Measurements from ENCODE around the gene PLCXD3. TPM values are rescaled to one million over a fixed set of nuclear protein-coding genes. Genes with fewer than 3 reads are reported as not detected.
"Not testable (repeated sequence)": the region's sequence is repeated elsewhere in the genome, so short reads cannot be mapped to it uniquely, and the experiment has no call there.

The PLCXD3 gene
- total RNA-seq, 1 donor from 2014 or later: 4.5 TPM

DNA sequence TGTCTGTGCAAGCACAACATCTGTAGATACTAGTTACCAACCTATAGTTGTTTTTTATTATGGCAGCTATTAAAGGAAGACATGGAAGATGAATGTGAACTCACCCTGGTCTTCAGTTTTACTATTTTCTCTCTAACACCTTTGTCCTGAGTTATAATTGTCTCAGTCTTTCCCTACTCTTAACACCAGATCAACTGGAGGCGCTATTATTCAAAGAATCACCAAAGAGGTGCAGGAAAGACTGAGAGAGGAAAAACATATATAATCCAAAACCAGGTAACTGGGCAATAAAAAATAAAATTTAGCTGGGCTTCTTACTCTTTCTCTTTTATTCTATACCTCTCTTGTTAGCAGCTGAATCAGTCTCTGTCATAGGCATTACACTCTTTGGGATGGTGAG is 162.8 kb downstream of the PLCXD3 start:
- no peak for DNase-seq (ENCODE audit: low spot score)

DNA sequence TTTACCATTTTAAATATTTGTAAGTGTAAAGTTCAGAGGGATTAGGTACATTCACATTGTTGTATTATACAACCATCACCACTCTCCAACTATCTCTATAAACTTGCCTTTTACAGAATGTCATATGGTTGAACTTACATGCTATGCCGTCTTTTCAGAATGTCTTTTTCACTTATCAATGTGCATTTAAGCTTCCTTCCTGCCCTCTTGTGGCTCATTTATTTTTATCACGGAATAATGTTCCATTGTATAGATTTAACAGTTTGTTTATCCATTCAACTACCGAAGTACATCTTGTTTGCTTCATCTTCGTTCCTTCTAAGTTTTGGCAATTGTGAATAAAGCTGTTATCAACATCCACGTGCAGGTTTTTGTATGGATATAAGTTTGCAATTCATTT is 163.8 kb downstream of the PLCXD3 start:
- no peak for DNase-seq (ENCODE audit: low spot score)

DNA sequence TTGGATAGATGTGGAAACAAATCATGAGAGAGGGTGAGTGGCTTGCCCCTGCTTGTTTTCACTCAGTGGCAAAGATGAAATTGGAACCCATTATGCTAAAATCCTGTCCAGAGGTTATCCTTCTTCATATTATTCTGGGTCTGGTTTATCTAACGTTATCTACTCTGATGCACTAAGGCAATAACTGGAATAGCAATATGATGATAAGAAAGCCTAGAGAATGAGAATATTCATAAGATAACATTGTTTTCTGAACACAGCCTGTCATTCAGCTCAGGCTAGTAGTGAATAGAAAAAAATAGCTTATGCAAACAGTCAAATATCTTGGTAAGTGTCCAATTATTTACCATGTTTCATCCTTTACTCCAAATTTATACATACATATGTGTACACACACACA is 165.1 kb downstream of the PLCXD3 start:
- no peak for DNase-seq (ENCODE audit: low spot score)

DNA sequence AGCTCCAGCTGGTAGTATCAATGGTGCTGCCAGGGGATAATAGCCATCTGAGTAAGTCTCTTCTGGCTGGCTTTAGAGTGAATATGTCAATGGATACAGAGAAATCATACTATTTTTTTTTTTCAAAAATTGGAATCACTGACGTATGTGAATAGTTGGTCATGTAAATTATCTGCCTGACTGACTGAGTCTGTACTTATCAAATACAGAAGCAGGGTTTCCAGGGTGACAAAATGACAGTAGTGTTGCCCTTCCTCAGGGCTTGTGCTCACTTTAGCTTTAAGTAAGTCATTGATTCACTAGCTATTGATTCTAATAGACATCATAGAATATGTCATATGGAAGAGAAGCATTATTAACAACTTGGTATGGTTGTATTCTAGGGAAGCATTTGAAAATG is 171.1 kb downstream of the PLCXD3 start:
- no peak for DNase-seq (ENCODE audit: low spot score)

DNA sequence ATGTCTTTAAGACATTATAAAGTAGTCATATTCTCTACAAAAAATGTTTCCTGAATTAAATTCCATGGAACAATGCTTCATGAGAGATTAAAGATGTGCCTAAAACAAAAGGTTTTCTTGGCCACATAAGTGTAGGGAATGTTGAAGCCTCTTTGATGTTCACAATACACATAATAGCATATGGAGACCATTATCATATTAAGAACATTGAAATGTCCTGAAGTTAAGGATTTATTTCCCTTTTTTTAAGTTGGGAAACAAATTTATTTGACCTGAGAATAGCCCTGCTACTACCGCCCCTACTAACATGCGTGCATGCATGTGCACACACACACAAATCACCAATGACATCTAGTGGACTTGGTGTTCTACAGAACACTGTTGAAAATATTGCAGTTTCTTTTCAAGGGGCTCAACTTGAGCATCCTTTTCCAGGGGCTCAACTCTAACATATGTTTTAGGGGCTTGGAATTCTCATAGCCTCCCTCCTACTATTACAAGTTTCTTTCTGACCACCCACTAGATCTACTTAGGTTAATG is 172.2 kb downstream of the PLCXD3 start:
- no peak for DNase-seq (ENCODE audit: low spot score)

DNA sequence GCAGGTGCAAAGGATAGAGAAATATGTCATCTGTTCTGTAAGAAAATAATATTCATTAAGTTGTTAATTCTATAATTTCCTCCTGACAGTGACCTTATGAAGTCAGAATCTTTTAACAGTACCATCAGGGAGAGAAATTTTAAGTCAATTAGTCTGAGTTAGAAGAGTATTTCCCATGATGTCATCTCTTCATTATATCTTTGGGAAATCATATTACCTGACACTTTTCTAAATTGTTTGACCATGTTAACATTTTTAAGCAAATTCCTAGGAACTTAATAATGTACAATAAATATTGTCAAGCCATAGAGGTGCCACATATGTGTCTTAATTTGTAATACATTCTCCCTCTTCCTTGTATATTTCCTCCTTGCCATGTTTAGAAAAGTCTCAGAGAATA is 172.7 kb downstream of the PLCXD3 start:
- DNase-seq (ENCODE audit: low spot score): no peak

DNA sequence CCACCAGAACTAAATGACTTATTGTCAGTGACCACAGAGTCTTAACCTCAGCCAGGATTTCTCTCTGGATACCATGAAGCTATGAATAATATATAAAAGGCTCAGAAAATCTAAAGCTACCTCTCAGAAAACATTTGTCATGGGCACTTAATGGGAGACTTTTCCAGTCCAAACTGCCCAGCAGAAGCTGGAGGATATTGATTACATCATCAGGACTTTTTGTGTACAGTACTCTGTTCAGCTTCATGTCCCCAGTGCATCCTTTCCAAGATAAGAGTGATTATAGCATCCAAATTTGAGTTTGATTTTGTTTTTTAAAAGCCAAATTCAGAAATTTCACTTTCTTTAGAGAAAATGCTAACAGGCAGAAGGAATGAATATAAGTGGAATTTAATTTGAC is 173.2 kb downstream of the PLCXD3 start:
- no peak for DNase-seq (ENCODE audit: low spot score)

DNA sequence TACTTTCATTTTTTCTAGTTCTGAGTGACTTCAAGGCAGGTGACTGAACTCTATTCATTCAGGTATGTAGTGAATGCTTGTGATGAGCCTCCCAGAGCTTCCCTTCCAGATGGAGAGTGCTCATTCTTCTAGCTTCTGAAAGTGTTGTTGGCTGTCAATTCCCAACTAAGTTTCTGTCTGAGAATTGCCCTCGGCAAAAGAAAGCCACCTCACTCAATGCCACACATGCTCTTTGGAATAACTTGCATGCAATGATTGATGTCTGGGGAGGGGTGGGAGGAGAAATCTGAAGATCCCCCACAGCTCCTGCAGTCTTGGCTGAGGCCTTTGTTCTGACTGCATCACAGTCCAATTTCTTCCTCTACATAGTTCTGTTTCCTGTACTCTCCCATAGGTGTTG is 173.9 kb downstream of the PLCXD3 start:
- DNase-seq (ENCODE audit: low spot score): no peak

DNA sequence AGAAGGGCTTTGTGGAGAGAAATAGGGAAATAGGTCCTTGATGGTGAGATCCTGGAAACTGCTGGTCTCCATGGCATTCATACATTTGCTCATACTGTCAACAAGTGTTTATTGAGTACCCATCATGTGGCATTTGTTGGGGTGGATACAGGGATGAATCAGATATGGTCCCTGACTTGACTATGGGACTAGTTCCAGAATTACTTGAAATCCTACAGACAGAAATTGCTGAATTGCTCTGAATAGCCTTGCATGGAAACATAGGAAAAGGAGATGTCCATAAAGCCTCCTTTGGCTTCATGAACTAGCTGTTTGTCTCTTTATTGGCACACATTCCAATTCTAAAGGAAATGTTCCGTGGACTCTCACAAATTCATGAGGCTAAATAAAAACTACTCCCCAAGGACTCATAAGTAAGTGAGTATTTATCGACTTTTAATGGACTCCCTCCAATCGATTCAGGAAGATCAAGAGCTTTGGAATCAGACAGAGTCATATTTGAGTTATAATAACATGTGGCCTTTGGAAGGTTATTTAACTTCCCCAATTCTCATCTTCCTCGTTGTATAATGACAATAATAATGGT is 174.7 kb downstream of the PLCXD3 start:
- DNase-seq (ENCODE audit: low spot score): no peak

DNA sequence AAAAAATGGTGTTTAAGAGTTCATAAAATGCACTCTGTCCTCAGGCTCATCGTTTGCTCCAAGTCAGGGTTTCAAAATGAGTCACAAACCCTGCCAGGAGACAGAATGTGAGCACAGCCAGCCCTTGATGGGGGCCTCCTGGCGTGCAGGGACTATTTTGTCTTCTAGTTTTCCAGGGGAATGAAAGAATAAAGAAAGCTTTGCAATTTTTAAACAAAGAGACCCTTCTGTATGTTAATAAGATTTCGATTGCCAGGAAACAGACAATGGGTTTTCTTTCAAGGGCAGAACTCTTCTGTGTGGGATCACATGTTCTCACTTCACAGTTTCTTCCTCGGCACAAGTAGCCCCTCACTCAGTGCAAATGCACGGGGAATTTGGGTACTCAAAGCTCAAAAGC is 175.6 kb downstream of the PLCXD3 start:
- DNase-seq (ENCODE audit: low spot score): no peak

DNA sequence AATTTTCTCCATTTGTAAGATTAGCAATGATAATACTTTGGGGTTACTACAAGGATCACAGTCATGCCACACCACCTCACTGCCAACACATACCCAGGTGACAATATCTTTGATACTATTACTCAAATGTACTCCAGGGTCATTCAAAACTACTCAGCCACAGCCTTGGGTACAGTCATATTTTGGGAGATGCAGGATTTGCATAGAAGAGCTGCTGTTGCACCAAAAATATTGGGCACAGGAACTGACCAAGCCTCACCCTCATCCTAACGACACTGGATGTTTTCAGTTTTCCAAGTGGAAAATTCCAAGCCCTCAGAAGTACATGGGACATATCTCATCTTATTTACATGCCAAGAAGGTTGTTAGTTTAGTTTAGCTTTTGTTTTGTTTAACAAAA is 176.2 kb downstream of the PLCXD3 start:
- DNase-seq (ENCODE audit: low spot score): no peak

DNA sequence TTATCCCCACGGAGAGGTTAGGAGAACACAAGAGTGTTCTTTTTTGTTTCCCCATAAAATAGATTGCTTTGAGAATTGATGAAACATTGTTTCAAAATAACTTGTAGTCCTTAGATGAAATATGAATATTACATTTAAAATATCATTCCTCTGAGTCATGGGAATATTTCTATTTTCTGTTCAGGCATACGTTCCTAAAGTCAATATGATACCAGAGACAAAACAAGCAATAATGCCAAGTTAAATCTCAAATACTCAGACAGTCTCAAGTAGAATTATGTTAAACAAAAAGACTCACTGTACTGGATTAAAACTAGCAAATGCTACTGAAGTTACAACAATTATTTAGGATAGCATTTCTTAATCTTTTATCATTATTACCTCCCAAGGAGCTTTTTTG is 185.3 kb downstream of the PLCXD3 start:
- no peak for DNase-seq (ENCODE audit: low spot score)

DNA sequence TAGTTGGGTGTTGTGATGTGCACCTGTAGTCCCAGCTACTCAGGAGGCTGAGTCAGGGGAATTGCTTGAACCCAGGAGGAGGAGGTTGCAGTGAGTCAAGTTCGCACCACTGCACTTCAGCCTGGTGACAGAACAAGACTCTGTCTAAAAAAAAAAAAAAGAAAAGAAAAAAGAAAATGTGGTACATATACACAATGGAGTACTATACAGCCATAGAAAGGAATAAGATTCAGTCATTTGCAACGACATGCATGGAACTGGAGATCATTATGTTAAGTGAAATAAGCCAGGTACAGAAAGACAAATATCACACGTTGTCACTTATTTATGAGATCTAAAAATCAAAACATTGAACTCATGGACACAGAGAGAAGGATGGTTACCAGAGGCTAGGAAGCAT is 187.6 kb downstream of the PLCXD3 start:
- not testable (repeated sequence) for DNase-seq (ENCODE audit: low spot score)

DNA sequence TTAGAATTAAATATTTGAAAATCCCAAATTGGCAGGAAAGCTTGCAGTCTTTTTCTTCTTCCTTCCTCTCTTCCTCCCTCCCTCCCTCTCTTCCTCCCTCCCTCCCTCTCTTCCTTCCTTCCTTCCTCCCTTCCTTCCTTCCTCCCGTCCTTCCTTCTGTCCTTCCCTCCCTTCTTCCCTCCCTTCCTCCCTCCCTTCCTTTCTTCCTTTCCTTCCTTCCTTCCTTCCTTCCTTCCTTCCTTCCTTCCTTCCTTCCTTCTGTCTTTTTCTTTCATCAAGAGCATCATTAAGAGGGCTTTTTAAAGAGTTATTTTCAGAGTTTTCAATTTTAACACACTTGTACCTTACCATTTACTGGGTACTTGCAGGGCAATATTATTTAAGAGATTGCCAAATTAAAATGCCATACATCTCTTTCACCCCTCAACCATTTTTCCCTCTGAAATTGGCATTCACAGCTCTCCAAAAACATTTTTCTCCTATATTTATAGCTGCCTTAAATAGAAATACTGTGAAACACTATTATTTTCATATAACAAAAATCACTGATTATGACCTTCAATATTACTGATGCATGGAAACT is 197.8 kb downstream of the PLCXD3 start:
- no peak for DNase-seq (ENCODE audit: low spot score)

DNA sequence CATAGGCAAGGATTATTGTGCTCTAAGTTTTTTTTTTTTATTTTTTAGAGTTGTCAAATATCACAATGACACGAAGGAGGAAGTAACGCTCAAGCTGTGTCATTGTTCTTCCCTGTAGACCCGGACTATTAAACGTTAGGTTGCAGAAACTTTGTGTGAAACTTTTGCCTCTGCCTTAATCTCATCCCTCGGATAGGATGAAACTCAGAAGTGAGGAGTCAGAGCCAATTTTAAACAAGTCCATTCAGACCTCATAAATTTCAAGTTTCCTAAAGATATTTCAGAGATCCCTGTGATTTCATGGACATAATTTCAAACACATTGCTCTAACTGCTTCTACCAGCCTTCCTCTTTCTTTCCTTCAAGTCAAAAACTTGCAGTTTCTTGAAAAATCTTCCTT is 198.3 kb downstream of the PLCXD3 start:
- no peak for DNase-seq (ENCODE audit: low spot score)

DNA sequence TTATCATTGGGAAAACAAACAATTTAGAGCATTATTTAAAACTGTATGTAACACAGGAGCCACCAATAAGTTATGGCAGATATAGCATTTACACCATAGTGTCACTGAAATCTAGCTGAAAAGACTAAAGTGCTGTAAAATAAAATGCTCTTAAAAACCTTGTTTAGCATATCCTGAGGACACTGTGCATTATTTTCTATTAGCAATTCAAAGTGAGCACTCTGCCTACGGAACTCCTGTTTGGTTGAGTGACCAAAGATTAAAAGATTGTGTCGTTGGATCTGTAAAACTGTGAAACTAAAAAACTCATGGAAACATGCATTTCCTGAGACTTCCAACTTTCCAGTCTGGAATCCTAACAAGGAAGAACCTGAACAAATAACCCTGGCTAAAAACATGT is 201.1 kb downstream of the PLCXD3 start:
- DNase-seq (ENCODE audit: low spot score): no peak

DNA sequence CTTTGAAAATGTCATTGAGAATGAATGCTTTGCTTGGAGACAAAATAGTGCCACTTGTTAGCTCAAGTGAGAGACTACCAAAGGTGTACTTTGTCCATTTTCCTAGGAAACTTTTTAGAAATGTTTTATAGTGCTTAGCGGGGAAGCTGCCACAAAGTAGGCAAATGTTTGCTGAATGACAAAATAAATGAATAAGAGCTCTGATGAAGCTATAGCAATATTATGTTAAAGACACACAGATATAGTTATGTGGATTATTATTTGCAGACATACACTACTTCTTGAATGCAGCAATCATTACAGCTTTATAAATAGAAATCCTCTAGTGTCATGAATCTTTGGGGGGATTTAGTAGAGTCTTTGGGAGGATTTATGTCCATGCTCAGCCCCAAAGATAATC is 204.4 kb downstream of the PLCXD3 start:
- DNase-seq (ENCODE audit: low spot score): no peak

DNA sequence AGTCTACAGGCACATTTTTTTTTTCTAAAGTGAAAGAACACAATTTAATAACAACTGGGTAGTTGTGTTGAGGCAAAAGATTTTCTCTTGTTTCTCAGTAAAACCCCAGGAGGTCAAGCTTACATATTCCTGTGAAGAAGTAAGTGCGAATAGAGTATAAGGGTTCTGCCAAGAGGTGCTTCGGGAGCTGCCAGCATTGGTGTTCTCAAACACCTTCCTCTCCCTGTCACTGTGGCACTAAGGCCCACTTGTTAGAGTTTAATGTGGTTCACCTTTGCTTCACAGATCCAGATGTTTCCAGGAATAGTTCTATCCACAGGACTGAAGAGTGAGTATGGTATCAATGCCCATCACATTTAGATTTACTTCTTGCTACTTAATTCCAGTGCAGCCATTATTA is 205.3 kb downstream of the PLCXD3 start:
- DNase-seq (ENCODE audit: low spot score): no peak

DNA sequence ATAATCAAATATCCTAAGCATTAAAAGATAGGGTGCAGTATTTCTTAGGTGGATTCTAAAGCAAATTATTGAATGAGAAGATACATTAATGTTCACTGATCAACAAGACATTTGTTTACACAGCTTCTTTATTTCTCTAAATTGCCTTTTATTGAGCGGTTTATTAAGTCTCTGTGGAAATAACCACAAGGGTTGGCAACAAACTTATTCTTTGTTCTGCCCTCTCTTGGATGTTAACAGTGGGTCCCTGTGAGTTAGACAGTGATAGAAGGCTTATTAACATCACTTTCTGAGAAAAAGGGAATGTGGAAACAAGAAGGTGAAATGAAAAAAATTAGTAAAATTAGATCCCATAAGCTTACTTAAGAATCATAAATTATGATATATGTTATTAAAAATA is 214.3 kb downstream of the PLCXD3 start:
- DNase-seq (ENCODE audit: low spot score): no peak

DNA sequence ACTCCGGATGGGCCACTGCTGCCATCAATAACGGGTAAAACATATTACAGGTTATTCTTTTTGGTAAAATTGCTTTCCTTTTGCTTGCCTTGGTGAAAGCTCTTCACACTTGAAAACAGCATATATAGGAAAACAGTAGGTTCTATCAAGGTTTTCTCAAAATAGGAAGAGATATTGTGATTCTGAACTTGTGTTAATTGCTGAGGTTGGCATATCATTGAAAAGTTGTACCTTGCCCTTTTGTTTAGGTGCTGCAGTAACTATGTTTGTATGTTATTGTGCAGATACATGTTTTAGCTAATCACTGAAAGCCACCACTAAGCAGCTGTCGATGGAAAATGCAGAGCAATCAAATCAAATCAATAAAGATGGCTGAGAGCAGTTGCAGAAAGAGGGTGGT is 219.1 kb downstream of the PLCXD3 start:
- DNase-seq (ENCODE audit: low spot score): no peak

DNA sequence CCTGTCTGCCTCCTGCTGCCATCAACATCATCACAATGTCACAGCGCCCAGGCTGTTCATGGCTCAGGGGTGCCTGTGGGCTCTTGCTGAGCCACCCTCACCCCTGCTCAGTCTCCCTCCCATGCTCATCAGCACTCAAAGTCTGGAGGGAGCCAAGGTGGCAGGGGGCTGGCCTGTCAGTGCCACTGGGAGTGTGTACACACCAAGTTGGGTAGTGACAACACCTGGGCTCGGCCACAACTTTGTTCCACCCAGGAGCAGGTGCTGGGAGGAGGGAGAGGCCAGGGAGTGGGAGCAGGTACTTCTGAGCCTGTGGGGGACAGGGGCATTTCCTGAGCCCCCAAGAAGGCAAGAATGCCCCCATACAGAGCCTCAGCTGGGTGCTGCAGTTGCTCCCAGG is 219.6 kb downstream of the PLCXD3 start:
- no peak for DNase-seq (ENCODE audit: low spot score)

DNA sequence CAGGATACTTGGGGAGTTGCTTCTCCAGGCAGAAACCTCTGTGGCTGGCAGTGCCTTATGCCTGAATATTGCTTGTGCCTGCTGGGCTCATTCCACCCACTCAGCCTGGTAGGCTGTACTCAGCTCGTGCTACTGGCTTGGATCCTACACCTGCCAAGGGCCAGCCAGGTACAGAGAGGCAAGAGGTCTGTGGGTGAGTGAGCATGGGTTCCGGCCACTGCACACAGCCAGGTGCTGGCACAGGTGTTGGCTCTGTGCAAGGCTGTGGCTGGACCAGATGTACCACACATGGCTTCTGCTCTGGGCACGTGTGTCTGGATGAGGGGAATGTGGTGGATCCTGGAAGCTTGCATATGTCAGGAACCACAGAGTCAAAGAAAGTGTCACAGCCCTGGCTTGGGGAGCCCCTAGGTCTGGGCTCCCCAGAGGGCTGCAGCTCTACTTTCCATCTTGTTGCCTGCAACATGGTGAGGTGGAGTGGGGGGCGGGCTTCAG is 220.4 kb downstream of the PLCXD3 start:
- DNase-seq (ENCODE audit: low spot score): no peak

DNA sequence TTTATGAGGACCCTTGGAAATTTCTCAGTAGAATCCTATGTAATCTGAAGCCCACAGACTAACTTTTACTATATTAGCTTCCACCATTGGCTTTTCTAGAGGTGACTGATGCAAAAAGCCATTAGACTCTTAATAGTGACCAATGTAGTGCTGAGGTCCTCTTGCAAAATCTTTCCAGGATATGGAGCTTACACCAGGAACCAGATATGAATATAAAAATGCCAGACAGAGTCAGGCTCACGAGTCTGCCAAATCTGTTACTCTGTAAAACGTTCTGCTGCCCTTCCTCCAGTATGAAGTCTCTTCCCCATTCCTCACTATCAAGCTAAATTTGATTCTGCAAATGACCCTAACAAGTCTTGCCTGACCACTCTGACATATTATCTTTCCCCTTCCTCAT is 223.7 kb downstream of the PLCXD3 start:
- DNase-seq (ENCODE audit: low spot score): no peak

DNA sequence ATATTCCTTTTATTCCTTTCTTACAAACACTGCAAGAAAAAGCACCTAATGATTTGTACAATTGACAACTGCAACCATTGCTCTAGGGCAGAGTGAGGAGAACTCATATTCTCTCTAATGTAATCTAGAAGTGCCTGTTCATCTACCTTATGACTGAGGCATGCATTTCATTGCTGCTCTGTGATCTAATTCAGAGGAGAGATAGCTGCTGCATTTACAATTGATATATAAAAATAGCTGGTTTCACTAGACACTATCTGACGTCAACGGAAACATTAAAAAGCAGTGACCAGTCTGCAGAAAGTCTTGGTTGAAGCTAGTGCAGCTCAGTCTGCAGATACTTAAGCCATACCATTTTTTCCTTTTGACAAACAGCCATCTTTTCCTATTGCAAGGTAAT is 224.2 kb downstream of the PLCXD3 start:
- no peak for DNase-seq (ENCODE audit: low spot score)

Data from ureter (tissue), 1 donor.